Stomach (tissue), 4 donors: ENCODE data around the gene ERLIN1.

Experiments used
- POLR2A ChIP-seq, 4 donors: fragments of 450-650 bp; IDR thresholded peaks; one replicate each; pipeline ENCODE4 v1.6.1; 2016; ENCODE audit warnings: antibody characterized with exemption in 4 of 4, control low read depth in 2 of 4, mild to moderate bottlenecking in 1 of 4, moderate library complexity in 1 of 4
- TF ChIP-seq, protein P1 (sequence below), 7 experiments: fragments of 450-650 bp in 4 of 7; fragments of 200-600 bp in 3 of 7; sonication (generic) in 3 of 7; IDR thresholded peaks; one replicate each; pipeline ENCODE4 v1.5.1; 2016 to 2019; ENCODE audit warnings: antibody characterized with exemption in 7 of 7, control low read depth in 2 of 7, mild to moderate bottlenecking in 1 of 7

- TF ChIP-seq, protein P1, sequence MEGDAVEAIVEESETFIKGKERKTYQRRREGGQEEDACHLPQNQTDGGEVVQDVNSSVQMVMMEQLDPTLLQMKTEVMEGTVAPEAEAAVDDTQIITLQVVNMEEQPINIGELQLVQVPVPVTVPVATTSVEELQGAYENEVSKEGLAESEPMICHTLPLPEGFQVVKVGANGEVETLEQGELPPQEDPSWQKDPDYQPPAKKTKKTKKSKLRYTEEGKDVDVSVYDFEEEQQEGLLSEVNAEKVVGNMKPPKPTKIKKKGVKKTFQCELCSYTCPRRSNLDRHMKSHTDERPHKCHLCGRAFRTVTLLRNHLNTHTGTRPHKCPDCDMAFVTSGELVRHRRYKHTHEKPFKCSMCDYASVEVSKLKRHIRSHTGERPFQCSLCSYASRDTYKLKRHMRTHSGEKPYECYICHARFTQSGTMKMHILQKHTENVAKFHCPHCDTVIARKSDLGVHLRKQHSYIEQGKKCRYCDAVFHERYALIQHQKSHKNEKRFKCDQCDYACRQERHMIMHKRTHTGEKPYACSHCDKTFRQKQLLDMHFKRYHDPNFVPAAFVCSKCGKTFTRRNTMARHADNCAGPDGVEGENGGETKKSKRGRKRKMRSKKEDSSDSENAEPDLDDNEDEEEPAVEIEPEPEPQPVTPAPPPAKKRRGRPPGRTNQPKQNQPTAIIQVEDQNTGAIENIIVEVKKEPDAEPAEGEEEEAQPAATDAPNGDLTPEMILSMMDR (IDR thresholded peaks at IDR 0.05) = no peak
- no peak for TF ChIP-seq POLR2A (IDR thresholded peaks at IDR 0.05)
These were observed 71.4 kb downstream of the ERLIN1 start for GRCh38 chr10:100114460-100114859.
